DOHH2 (cell line): ENCODE data around the gene UTP11.

ENCODE experiments used
- H3F3A ChIP-seq: fragments of 200-600 bp; sonication (generic), shearing (Covaris generic); 2 replicates; pipeline ENCODE4 v1.6.0; 2016; ENCODE audit warnings: antibody characterized with exemption, mild to moderate bottlenecking; ENCODE audit not compliant: control insufficient read depth, insufficient read depth
- H3K27ac ChIP-seq: fragments of 200-600 bp; sonication (generic); 2 replicates; pipeline ENCODE4 v1.5.1; 2014; ENCODE audit warnings: low read depth, mild to moderate bottlenecking, low read length, moderate library complexity
- H3K27me3 ChIP-seq: fragments of 200-600 bp; sonication (generic); 2 replicates; pipeline ENCODE4 v1.6.1; 2014; ENCODE audit warnings: mild to moderate bottlenecking, low read length, mixed read lengths; ENCODE audit not compliant: control insufficient read depth
- H3K36me3 ChIP-seq: fragments of 200-600 bp; sonication (generic); 2 replicates; pipeline ENCODE4 v1.6.1; 2014; ENCODE audit warnings: mild to moderate bottlenecking, low read length, moderate library complexity, mixed read lengths; ENCODE audit not compliant: control insufficient read depth
- H3K4me1 ChIP-seq: fragments of 200-600 bp; sonication (generic); 2 replicates; pipeline ENCODE4 v1.6.1; 2014; ENCODE audit warnings: mild to moderate bottlenecking, low read length, mixed read lengths; ENCODE audit not compliant: control insufficient read depth
- H3K4me2 ChIP-seq: fragments of 200-600 bp; sonication (generic); 2 replicates; pipeline ENCODE4 v1.6.0; 2014; ENCODE audit warnings: mild to moderate bottlenecking, low read length, moderate library complexity
- H3K4me3 ChIP-seq: fragments of 200-600 bp; sonication (generic); 2 replicates; pipeline ENCODE4 v1.5.1; 2014; ENCODE audit warnings: mild to moderate bottlenecking, low read length, mixed read lengths
- H3K79me2 ChIP-seq: fragments of 200-600 bp; sonication (generic); 2 replicates; pipeline ENCODE4 v1.6.1; 2014; ENCODE audit warnings: mild to moderate bottlenecking, low read length, mixed read lengths; ENCODE audit not compliant: control insufficient read depth
- H3K9me2 ChIP-seq: fragments of 200-600 bp; sonication (generic); replicated peaks from 2 replicates; pipeline ENCODE4 v1.6.1; 2014; ENCODE audit warnings: mild to moderate bottlenecking, low read length, mixed read lengths; ENCODE audit not compliant: control insufficient read depth
- H3K9me3 ChIP-seq: fragments of 200-600 bp; sonication (generic); 2 replicates; pipeline ENCODE4 v1.6.1; 2014; ENCODE audit warnings: antibody characterized with exemption, low read length, mixed read lengths; ENCODE audit not compliant: control insufficient read depth, insufficient read depth
- H4K20me1 ChIP-seq: fragments of 200-600 bp; sonication (generic); 2 replicates; pipeline ENCODE4 v1.6.0; 2014; ENCODE audit warnings: low read depth, mild to moderate bottlenecking, antibody characterized with exemption, low read length, moderate library complexity; ENCODE audit not compliant: control insufficient read depth, insufficient read depth
- CTCF ChIP-seq: fragments of 200-600 bp; sonication (generic); IDR thresholded peaks from one replicate; pipeline ENCODE4 v1.5.1; 2014; ENCODE audit warnings: antibody characterized with exemption, mild to moderate bottlenecking, low read depth, low read length; ENCODE audit not compliant: poor library complexity, severe bottlenecking
- EZH2phosphoT487 ChIP-seq: fragments of 200-600 bp; sonication (generic); IDR thresholded peaks from 2 replicates; pipeline ENCODE4 v1.6.1; 2017; ENCODE audit warnings: borderline replicate concordance, mild to moderate bottlenecking, antibody characterized with exemption, low read length, moderate library complexity, mixed read lengths

The UTP11 gene

GRCh38 chr1:38055965-38056364 is 43.4 kb downstream of the UTP11 start:
- Histone ChIP-seq H3K4me2 (no peak overlapping the region), H3K27me3 (peaks cover 2% of the 10 kb centered on the region; the same call in 1 of the 2 replicates), H3K9me2 (no peaks in the 10 kb centered on the region), H4K20me1 (no peaks in the 10 kb centered on the region), H3K4me1 (peaks cover 26% of the 10 kb centered on the region), H3K9me3 (no peaks in the 10 kb centered on the region), H3F3A (no peaks in the 10 kb centered on the region), H3K4me3 (no peak overlapping the region), H3K27ac (no peak overlapping the region), H3K79me2 (no peaks in the 10 kb centered on the region), H3K36me3 (no peaks in the 10 kb centered on the region)
- TF ChIP-seq EZH2phosphoT487, result no peak

- Histone ChIP-seq H3K4me1 (no peaks in the 10 kb centered on the region), H3K9me2 (no peaks in the 10 kb centered on the region), H4K20me1 (no peaks in the 10 kb centered on the region), H3K27ac (no peak overlapping the region), H3K27me3 (peaks cover 3% of the 10 kb centered on the region; the same call in 1 of the 2 replicates), H3F3A (no peaks in the 10 kb centered on the region), H3K79me2 (no peaks in the 10 kb centered on the region), H3K9me3 (no peaks in the 10 kb centered on the region), H3K36me3 (no peaks in the 10 kb centered on the region), H3K4me2 (no peak overlapping the region), H3K4me3 (no peak overlapping the region)
- TF ChIP-seq CTCF (no peak), EZH2phosphoT487 (no peak)
Measured at GRCh38 chr1:38059635-38060250, 47.2 kb downstream of the UTP11 start.

GRCh38 chr1:38060498-38060897 is 48.0 kb downstream of the UTP11 start:
- no peak for TF ChIP-seq CTCF
- TF ChIP-seq EZH2phosphoT487, result no peak
- no peaks in the 10 kb centered on the region for H4K20me1 ChIP-seq
- H3K4me2 ChIP-seq, result no peak overlapping the region

DNA sequence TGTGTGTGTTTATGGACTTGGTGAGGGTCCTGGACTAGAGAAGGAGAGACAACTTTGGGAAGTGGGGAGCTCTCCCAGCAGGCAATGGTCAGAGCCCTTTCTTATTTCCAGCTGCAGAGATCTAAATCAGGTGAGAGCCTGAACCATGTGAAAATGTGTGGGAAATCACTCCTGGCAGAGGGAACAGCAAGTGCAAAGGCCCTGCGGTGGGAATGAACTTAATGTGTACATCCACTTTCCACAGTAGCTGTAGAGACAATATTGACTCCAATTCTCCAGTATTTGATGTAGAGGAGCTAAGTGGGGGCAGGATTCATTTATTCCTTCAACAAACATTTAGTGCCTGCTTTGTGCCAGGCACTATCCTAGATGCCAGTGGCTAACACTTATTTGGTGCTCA is 48.8 kb downstream of the UTP11 start:
- no peak for TF ChIP-seq CTCF
- no peak for TF ChIP-seq EZH2phosphoT487
- no peaks in the 10 kb centered on the region for H3K79me2 ChIP-seq
- peaks cover 3% of the 10 kb centered on the region; the same call in 1 of the 2 replicates for H3K27me3 ChIP-seq
- no peaks in the 10 kb centered on the region for H3K9me3 ChIP-seq
- no peaks in the 10 kb centered on the region for H3K9me2 ChIP-seq
- H3K4me2 ChIP-seq, result no peak overlapping the region
- H3K4me1 ChIP-seq, result no peaks in the 10 kb centered on the region
- H3K27ac ChIP-seq, result no peak overlapping the region
- no peak overlapping the region for H3K4me3 ChIP-seq
- no peaks in the 10 kb centered on the region for H3K36me3 ChIP-seq
- H4K20me1 ChIP-seq, result no peaks in the 10 kb centered on the region
- no peaks in the 10 kb centered on the region for H3F3A ChIP-seq

More at GRCh38 chr1:38060498-38060897, 48.0 kb downstream of the UTP11 start:
- H3K36me3 ChIP-seq, result no peaks in the 10 kb centered on the region
- H3K27me3 ChIP-seq, result peaks cover 3% of the 10 kb centered on the region; the same call in 1 of the 2 replicates
- H3K4me1 ChIP-seq, result no peaks in the 10 kb centered on the region
- H3K4me3 ChIP-seq, result no peak overlapping the region
- no peaks in the 10 kb centered on the region for H3F3A ChIP-seq
- H3K79me2 ChIP-seq, result no peaks in the 10 kb centered on the region
- no peak overlapping the region for H3K27ac ChIP-seq
- no peaks in the 10 kb centered on the region for H3K9me2 ChIP-seq
- no peaks in the 10 kb centered on the region for H3K9me3 ChIP-seq
